ENCODE results near the gene TRAF3IP1.

GRCh38 chr2:238277695-238278094, 42.6 kb upstream of the TRAF3IP1 start:
- no peak for TF ChIP-seq CTCF (IDR thresholded peaks at IDR 0.05)
- TF ChIP-seq POLR2A (IDR thresholded peaks at IDR 0.05; ENCODE audit: low read depth), result no peak
